AG04450 (cell line): ENCODE measurements around the gene KCTD5. TPM values are rescaled to one million over a fixed set of nuclear protein-coding genes. Genes with fewer than 3 reads are reported as not detected.

ENCODE experiments used
- CTCF ChIA-PET: fragments of 300-600, 350-600 bp; formaldehyde crosslinking; extraction: SDS; loops from one replicate; lab custom pipeline; 2022; ENCODE audit warnings: antibody characterized with exemption, inconsistent platforms; lab: Charles Lee
- POLR2A ChIA-PET: fragments of 350-600 bp; formaldehyde crosslinking; extraction: SDS; loops from one replicate; lab custom pipeline; 2021; ENCODE audit warnings: antibody characterized with exemption, inconsistent platforms; lab: Yijun Ruan, JAX
- DNase-seq: peaks from one replicate; pipeline ENCODE4 v3.0.0-alpha.2; 2011; ENCODE audit warnings: low read depth, low spot score
- H3K27ac ChIP-seq: one replicate; pipeline ENCODE4 v1.5.1; 2012; ENCODE audit warnings: low read depth, low read length, control low read depth
- H3K27me3 ChIP-seq: one replicate; pipeline ENCODE4 v1.6.0; 2012; ENCODE audit warnings: low read length; ENCODE audit not compliant: control insufficient read depth, insufficient read depth
- H3K4me3 ChIP-seq: 2 replicates; pipeline ENCODE4 v1.5.1; 2011; ENCODE audit warnings: mild to moderate bottlenecking, low read depth, low read length, control low read depth
- H3K9me3 ChIP-seq: 2 replicates; pipeline ENCODE4 v1.5.1; 2012; ENCODE audit warnings: low read length; ENCODE audit not compliant: control insufficient read depth, insufficient read depth
- polyA plus RNA-seq: library from polyadenylated mRNA; depleted of rRNA; stranded (reverse); fragments of >200 nt; gene quantifications from 2 replicates; pipeline ENCODE4 v1.2.3, GENCODE V29; 2011
- TF ChIP-seq, protein P1 (sequence below): IDR thresholded peaks from 2 replicates; pipeline ENCODE4 v1.5.1; 2011; ENCODE audit warnings: low read depth, low read length, control low read depth, inconsistent platforms

KCTD5 gene
- polyA plus RNA-seq, 1 experiment = 27.8 TPM

DNA sequence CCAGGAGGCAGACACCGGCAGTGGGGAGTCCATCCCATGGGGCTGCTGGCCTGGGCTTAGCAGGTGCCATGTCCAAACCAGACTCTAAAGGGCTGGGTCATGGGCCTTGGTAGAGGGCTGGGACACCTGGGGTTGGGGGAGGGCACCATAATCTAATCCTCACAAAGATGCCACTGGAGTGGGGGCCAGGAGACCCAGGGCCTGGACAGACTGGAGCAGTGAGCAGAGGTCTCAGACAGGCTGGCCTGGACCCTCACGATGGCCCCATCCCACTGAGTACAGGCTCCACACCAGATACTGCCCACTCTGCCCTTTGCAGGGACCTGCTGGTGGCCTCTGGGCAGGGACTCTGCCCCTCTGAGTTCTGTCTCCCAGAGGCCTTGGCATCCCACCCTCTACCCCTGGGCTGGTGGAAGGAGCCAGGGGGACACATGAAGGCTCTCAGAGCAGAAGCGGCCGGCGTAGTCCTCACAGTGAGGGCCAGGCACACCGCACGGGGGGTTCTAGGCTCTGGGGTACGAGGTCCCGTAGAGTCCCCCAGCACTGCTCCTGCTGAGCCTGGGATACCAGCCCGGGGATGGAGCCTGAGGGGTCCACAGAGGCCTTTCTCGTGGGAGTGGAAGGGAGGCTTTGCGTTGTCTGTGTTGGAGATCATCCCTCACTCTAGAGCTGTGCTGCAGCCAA, 60.1 kb downstream of the KCTD5 start:
- H3K4me3 ChIP-seq = no peak overlapping the region
- CTCF ChIA-PET = no interaction called here
- peaks cover 3% of the 10 kb centered on the region for H3K27me3 ChIP-seq
- TF ChIP-seq, protein P1, sequence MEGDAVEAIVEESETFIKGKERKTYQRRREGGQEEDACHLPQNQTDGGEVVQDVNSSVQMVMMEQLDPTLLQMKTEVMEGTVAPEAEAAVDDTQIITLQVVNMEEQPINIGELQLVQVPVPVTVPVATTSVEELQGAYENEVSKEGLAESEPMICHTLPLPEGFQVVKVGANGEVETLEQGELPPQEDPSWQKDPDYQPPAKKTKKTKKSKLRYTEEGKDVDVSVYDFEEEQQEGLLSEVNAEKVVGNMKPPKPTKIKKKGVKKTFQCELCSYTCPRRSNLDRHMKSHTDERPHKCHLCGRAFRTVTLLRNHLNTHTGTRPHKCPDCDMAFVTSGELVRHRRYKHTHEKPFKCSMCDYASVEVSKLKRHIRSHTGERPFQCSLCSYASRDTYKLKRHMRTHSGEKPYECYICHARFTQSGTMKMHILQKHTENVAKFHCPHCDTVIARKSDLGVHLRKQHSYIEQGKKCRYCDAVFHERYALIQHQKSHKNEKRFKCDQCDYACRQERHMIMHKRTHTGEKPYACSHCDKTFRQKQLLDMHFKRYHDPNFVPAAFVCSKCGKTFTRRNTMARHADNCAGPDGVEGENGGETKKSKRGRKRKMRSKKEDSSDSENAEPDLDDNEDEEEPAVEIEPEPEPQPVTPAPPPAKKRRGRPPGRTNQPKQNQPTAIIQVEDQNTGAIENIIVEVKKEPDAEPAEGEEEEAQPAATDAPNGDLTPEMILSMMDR = no peak
- POLR2A ChIA-PET = interaction anchor here (0.6 to 0.7 kb wide), 2 partner anchors 164 to 462 kb away, joined by 3 to 4 read pairs; no protein-coding TSS in a partner anchor
- DNase-seq = no peak
- H3K27ac ChIP-seq = no peak overlapping the region
- no peaks in the 10 kb centered on the region; the same call in 1 of the 2 replicates for H3K9me3 ChIP-seq

GRCh38 chr16:2743007-2743810, 60.9 kb downstream of the KCTD5 start:
- Histone ChIP-seq H3K9me3 (no peaks in the 10 kb centered on the region; the same call in 1 of the 2 replicates), H3K27me3 (peaks cover 3% of the 10 kb centered on the region), H3K4me3 (no peak overlapping the region), H3K27ac (no peak overlapping the region)
- DNase-seq = no peak
- TF ChIP-seq, protein P1 = no peak
- POLR2A ChIA-PET = interaction anchor here (0.7 kb wide), 1 partner anchor 163 kb away, joined by 3 read pairs; no protein-coding TSS in a partner anchor
- CTCF ChIA-PET = no interaction called here

GRCh38 chr16:2744711-2745110, 62.4 kb downstream of the KCTD5 start:
- CTCF ChIA-PET = no interaction called here
- POLR2A ChIA-PET = no interaction called here
- Histone ChIP-seq H3K27ac (no peak overlapping the region), H3K4me3 (no peak overlapping the region), H3K27me3 (no peaks in the 10 kb centered on the region), H3K9me3 (no peaks in the 10 kb centered on the region; the same call in 1 of the 2 replicates)
- TF ChIP-seq, protein P1 = no peak
- no peak for DNase-seq

- Histone ChIP-seq H3K4me3 (no peak overlapping the region), H3K9me3 (no peaks in the 10 kb centered on the region; the same call in 1 of the 2 replicates), H3K27ac (no peak overlapping the region), H3K27me3 (no peaks in the 10 kb centered on the region)
- DNase-seq = no peak
- TF ChIP-seq, protein P1 = no peak
- POLR2A ChIA-PET = interaction anchor here (1.0 kb wide), 1 partner anchor 8 kb away, joined by 3 read pairs; no protein-coding TSS in a partner anchor
- CTCF ChIA-PET = no interaction called here
These were observed 63.0 kb downstream of the KCTD5 start for GRCh38 chr16:2745116-2745890.
